Neural cell (in vitro differentiated cells): Measurements from ENCODE around the gene RSBN1. TPM values are rescaled to one million over a fixed set of nuclear protein-coding genes. Genes with fewer than 3 reads are reported as not detected.

Source experiments
- H2AFZ ChIP-seq: fragments of 200-600, 300-800 bp; sonication (generic), shearing (Covaris generic); 2 replicates; pipeline ENCODE4 v1.6.0; 2014; ENCODE audit warnings: low read depth, mild to moderate bottlenecking, antibody characterized with exemption, low read length, moderate library complexity
- H3F3A ChIP-seq: fragments of 200-600 bp; shearing (Covaris generic); 2 replicates; pipeline ENCODE4 v1.6.1; 2016; ENCODE audit warnings: mild to moderate bottlenecking, moderate library complexity, mixed read lengths, antibody characterized with exemption, low read length; ENCODE audit not compliant: insufficient read depth, poor library complexity, severe bottlenecking
- H3K27ac ChIP-seq: fragments of 200-600, 300-800 bp; sonication (generic), shearing (Covaris generic); 2 replicates; pipeline ENCODE4 v1.5.1; 2014; ENCODE audit warnings: mild to moderate bottlenecking, low read length, moderate library complexity
- H3K27me3 ChIP-seq: fragments of 300-800, 200-600 bp; sonication (generic), shearing (Covaris generic); 2 replicates; pipeline ENCODE4 v1.6.0; 2014; ENCODE audit warnings: mild to moderate bottlenecking, low read depth, low read length, moderate library complexity; ENCODE audit not compliant: insufficient read depth
- H3K36me3 ChIP-seq: fragments of 300-800, 200-600 bp; sonication (generic), shearing (Covaris generic); 2 replicates; pipeline ENCODE4 v1.5.1; 2014; ENCODE audit warnings: mild to moderate bottlenecking, antibody characterized with exemption, low read length, moderate library complexity; ENCODE audit not compliant: insufficient read depth
- H3K4me2 ChIP-seq: fragments of 300-800, 200-600 bp; sonication (generic), shearing (Covaris generic); 2 replicates; pipeline ENCODE4 v1.6.0; 2014; ENCODE audit warnings: mild to moderate bottlenecking, low read length
- H3K4me3 ChIP-seq: fragments of 300-800, 200-600 bp; sonication (generic), shearing (Covaris generic); 2 replicates; pipeline ENCODE4 v1.5.1; 2014; ENCODE audit warnings: mild to moderate bottlenecking, low read length, moderate library complexity
- H3K79me2 ChIP-seq: fragments of 200-600 bp; shearing (Covaris generic); replicated peaks from 2 replicates; pipeline ENCODE4 v1.6.0; 2014; ENCODE audit warnings: mild to moderate bottlenecking, low read length, moderate library complexity; ENCODE audit not compliant: insufficient read depth
- H3K9ac ChIP-seq: fragments of 300-800, 200-600 bp; sonication (generic), shearing (Covaris generic); 2 replicates; pipeline ENCODE4 v1.6.1; 2016; ENCODE audit warnings: mild to moderate bottlenecking, low read length, mixed read lengths
- H3K9me2 ChIP-seq: fragments of 200-600 bp; shearing (Covaris generic); 2 replicates; pipeline ENCODE4 v1.6.1; 2016; ENCODE audit warnings: mild to moderate bottlenecking, low read length, mixed read lengths; ENCODE audit not compliant: insufficient read depth
- H3K9me3 ChIP-seq: fragments of 200-600, 300-800 bp; sonication (generic), shearing (Covaris generic); 2 replicates; pipeline ENCODE4 v1.6.1; 2016; ENCODE audit warnings: mild to moderate bottlenecking, mixed run types, low read length, moderate library complexity, mixed read lengths
- H4K20me1 ChIP-seq: fragments of 200-600 bp; shearing (Covaris generic); 2 replicates; pipeline ENCODE4 v1.6.1; 2016; ENCODE audit warnings: mild to moderate bottlenecking, mixed run types; ENCODE audit not compliant: insufficient read depth
- EP300 ChIP-seq: fragments of 450-650 bp; conservative IDR thresholded peaks from 2 replicates; pipeline ENCODE4 v1.6.1; 2014; ENCODE audit warnings: antibody characterized with exemption, mild to moderate bottlenecking, moderate library complexity; ENCODE audit not compliant: poor library complexity, severe bottlenecking
- EZH2 ChIP-seq: fragments of 200-600, 300-800 bp; shearing (Covaris generic), sonication (generic); IDR thresholded peaks from 2 replicates; pipeline ENCODE4 v1.6.1; 2014; ENCODE audit warnings: antibody characterized with exemption, low read length, borderline replicate concordance, mild to moderate bottlenecking; ENCODE audit not compliant: insufficient read depth, poor library complexity, severe bottlenecking
- MXI1 ChIP-seq: fragments of 450-650 bp; conservative IDR thresholded peaks from 2 replicates; pipeline ENCODE4 v1.6.1; 2014; ENCODE audit warnings: antibody characterized with exemption, mild to moderate bottlenecking; ENCODE audit not compliant: poor library complexity, severe bottlenecking
- POLR2AphosphoS5 ChIP-seq: IDR thresholded peaks from 2 replicates; pipeline ENCODE4 v1.6.1; 2012
- RAD21 ChIP-seq: fragments of 450-650 bp; conservative IDR thresholded peaks from 2 replicates; pipeline ENCODE4 v1.6.1; 2014; ENCODE audit warnings: antibody characterized with exemption, mild to moderate bottlenecking, moderate library complexity
- REST ChIP-seq: IDR thresholded peaks from 2 replicates; pipeline ENCODE4 v1.6.1; 2012; ENCODE audit warnings: borderline replicate concordance
- SMC3 ChIP-seq: fragments of 450-650 bp; conservative IDR thresholded peaks from 2 replicates; pipeline ENCODE4 v1.6.1; 2014; ENCODE audit warnings: antibody characterized with exemption, mild to moderate bottlenecking, moderate library complexity; ENCODE audit not compliant: poor library complexity
- TAF1 ChIP-seq: IDR thresholded peaks from 2 replicates; pipeline ENCODE4 v1.6.1; 2012; ENCODE audit warnings: low read depth
- polyA plus RNA-seq: library from polyadenylated mRNA; depleted of rRNA; stranded (reverse); fragments of >200 nt; gene quantifications from 2 replicates; pipeline ENCODE4 v1.2.3, GENCODE V29; 2014
- TF ChIP-seq, protein P1 (sequence below): fragments of 450-650 bp; IDR thresholded peaks from 2 replicates; pipeline ENCODE4 v1.5.1; 2014; ENCODE audit warnings: antibody characterized with exemption, mild to moderate bottlenecking, moderate library complexity; ENCODE audit not compliant: poor library complexity, severe bottlenecking

The RSBN1 gene
- polyA plus RNA-seq, 1 donor from 2014 or later, result 33.7 TPM

GRCh38 chr1:113768916-113769600, 43.2 kb downstream of the RSBN1 start:
- H3K9me3 ChIP-seq, result no peaks in the 10 kb centered on the region
- no peak overlapping the region for H3K4me2 ChIP-seq
- H3K4me3 ChIP-seq, result no peak overlapping the region
- H4K20me1 ChIP-seq, result no peaks in the 10 kb centered on the region
- no peak overlapping the region for H2AFZ ChIP-seq
- no peaks in the 10 kb centered on the region for H3K9me2 ChIP-seq
- H3K79me2 ChIP-seq, result peaks cover 7% of the 10 kb centered on the region
- H3K27ac ChIP-seq, result no peak overlapping the region
- TF ChIP-seq EP300 (no peak), RAD21 (no peak), EZH2 (no peak), TAF1 (no peak), MXI1 (no peak), POLR2AphosphoS5 (no peak), REST (no peak), SMC3 (no peak)
- TF ChIP-seq, protein P1, sequence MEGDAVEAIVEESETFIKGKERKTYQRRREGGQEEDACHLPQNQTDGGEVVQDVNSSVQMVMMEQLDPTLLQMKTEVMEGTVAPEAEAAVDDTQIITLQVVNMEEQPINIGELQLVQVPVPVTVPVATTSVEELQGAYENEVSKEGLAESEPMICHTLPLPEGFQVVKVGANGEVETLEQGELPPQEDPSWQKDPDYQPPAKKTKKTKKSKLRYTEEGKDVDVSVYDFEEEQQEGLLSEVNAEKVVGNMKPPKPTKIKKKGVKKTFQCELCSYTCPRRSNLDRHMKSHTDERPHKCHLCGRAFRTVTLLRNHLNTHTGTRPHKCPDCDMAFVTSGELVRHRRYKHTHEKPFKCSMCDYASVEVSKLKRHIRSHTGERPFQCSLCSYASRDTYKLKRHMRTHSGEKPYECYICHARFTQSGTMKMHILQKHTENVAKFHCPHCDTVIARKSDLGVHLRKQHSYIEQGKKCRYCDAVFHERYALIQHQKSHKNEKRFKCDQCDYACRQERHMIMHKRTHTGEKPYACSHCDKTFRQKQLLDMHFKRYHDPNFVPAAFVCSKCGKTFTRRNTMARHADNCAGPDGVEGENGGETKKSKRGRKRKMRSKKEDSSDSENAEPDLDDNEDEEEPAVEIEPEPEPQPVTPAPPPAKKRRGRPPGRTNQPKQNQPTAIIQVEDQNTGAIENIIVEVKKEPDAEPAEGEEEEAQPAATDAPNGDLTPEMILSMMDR, result no peak
- no peaks in the 10 kb centered on the region for H3F3A ChIP-seq
- peaks cover 6% of the 10 kb centered on the region for H3K36me3 ChIP-seq
- no peaks in the 10 kb centered on the region for H3K27me3 ChIP-seq
- no peak overlapping the region for H3K9ac ChIP-seq

DNA sequence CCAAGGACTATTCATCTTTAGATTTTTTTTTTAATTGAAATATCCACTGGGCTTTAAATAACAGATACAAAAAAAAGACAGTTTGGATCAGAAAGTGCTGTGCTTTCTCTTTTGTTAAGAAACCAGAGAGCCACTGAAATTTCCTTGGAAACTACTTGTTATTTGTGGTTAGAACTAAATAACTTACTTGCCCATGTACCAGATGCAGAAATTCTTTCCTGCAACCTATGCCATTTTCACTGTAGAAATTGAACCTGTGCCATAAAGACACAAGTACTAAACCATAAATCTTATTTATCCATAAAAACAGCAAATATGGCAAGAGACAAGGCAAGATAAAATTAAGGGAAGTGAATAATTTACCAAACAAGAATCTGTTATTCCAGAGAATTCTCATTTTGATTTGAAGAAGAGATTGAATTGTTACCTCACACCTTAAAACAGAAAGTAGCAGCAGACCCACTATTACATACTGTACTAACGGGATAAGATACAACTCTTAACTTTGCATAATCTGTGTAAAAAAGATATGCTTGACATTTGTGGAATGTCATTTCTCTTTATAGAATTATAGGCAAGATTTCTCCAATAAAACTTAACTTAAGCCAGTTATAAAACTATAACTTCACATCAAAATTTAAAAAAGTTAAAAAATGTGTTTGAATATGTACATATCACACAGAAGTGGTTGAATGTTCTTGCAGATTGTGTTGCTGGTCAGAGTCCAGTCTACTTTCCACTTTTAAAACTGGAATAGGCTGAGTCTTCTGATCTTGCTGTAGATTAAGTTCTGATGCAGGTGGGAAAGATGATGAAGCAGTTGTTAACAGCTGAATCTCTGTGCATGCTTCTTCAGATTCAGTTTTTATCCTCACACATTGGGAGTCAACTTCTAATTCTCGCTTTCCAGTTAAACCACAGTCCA, 46.7 kb downstream of the RSBN1 start:
- Histone ChIP-seq H3K27me3 (no peaks in the 10 kb centered on the region), H3K9me3 (no peaks in the 10 kb centered on the region), H3K79me2 (peaks cover 5% of the 10 kb centered on the region), H3K27ac (no peak overlapping the region), H2AFZ (no peak overlapping the region), H3K9me2 (no peaks in the 10 kb centered on the region), H3F3A (peaks cover 2% of the 10 kb centered on the region), H3K4me2 (no peak overlapping the region), H3K4me3 (no peak overlapping the region), H3K36me3 (peaks cover 6% of the 10 kb centered on the region), H4K20me1 (no peaks in the 10 kb centered on the region), H3K9ac (no peak overlapping the region)
- TF ChIP-seq REST (no peak), EZH2 (no peak), POLR2AphosphoS5 (no peak), RAD21 (no peak)
- TF ChIP-seq, protein P1, result no peak
